GM11168 (cell line): ENCODE data around the gene CDK5RAP3.
"Not testable (repeated sequence)": the region's sequence is repeated elsewhere in the genome, so short reads cannot be mapped to it uniquely, and the experiment has no call there.

Source experiments
- in situ Hi-C: fragments of 300-500 bp; cut with MboI; formaldehyde crosslinking; loops from one replicate; pipeline ENCODE4 v1.12.0; 2022; ENCODE audit warnings: low sequenced_read_pairs; ENCODE audit not compliant: unreplicated experiment

The CDK5RAP3 gene

DNA sequence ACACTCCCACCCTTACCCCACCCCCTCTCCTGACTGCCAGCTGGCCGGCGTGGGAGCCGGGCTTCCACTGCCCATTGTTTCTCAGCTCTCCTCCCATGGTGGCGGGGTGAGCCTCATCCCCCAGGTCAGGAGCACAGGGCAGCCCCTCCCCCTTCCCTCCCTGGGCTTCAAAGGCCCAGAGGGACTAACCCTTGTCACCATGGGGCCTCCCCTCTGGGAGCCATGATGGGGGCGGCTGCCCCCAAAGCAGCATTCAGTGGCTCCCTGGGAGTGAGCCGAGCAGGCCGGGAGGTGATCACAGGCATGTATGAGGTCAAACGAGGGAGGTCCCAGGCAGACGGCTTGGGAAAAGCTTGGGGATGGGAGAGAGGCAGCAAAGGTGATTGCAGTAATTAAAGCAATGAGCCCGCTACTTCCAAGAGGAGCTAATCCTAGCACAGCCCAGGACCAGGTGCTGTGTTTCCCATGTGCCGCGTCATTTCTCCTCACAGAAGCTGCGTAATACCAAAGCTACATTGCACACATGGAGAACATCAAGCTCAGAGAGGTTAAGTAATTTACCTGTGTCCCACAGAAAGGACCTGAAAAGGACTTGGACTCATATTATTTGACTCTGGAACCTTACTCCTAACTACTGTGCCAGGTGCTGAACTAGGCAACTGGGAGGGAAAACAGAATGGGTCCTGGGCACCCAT lies 24.5 kb downstream of the CDK5RAP3 start:
- in situ Hi-C loops = no loop called here

DNA sequence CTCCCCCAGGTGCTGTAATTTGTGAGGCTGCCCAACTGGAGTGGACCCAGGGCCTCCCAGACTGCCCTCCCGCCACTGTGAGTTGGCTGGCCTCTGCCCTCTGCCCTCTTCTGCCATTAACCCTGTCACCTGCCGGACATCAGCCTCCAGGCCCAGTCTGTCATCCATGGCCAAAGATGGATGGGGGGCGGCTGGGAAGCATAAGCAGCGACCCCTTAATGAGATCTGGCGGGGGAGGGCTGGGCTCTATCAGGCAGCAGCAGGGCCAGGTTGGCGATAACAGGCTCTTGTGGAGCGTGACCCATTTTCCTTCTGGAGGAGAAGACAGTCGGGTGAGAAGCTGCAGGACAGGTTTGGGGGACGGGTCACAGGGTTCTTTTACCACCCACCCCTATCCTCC lies 25.3 kb downstream of the CDK5RAP3 start:
- in situ Hi-C loops = no loop called here

DNA sequence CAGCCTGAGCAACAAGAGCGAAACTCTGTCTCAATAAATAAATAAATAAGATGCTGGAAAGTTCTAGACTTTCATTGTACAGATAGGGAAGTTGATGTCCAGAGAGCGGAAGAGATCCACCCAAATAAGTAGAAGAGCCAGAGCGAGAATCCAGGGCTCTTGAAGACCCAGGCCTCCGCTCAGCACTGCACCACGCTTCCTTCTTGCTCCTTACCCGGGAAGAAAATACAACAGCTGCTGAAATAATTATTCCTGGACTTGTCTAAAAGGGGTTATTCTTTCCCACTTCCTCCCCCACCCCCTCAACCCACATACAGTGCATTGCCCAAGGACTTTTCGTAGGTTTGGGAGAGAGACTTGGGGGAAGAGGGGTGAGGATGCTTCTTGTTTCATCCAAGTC lies 26.7 kb downstream of the CDK5RAP3 start:
- in situ Hi-C loops = no loop called here

DNA sequence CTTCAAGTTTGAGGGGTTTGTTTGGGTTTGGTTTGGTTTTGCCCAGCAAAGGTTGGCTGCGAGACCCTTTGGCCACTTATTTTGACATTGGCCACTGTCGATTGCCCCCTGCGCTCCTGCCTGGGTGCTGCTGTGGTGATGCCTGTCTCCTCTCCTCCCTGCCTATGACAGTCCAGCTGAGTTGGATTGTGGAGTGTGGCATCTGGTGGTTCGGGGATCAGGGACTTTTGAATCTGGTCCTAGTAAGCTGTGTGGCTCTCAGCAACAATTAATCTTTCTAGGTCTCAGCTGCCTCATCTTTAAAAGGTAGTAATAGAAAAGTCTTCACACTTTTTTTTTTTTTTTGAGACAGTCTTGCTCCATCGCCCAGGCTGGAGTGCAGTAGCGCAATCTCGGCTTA lies 27.1 kb downstream of the CDK5RAP3 start:
- in situ Hi-C loops = no loop called here

DNA sequence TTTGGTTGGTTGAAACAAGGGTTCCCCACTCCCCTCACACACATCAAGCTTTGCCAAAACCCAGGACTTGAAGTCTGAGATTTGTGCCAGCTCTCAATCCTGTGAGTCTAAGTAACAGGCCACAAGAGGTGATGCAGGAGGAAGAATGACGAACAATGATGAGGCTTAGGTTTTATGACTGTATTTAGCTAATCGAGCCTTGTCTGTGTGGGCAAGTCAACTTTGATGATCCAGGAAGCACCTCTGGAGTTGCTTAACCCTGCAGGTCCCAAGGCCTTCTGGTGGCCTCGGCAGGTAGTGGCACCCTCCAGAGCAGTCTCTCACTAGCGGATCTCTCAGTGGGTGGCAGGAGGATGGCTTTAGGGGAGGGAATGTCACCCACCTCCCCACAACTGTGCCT lies 28.7 kb downstream of the CDK5RAP3 start:
- in situ Hi-C loops = no loop called here

DNA sequence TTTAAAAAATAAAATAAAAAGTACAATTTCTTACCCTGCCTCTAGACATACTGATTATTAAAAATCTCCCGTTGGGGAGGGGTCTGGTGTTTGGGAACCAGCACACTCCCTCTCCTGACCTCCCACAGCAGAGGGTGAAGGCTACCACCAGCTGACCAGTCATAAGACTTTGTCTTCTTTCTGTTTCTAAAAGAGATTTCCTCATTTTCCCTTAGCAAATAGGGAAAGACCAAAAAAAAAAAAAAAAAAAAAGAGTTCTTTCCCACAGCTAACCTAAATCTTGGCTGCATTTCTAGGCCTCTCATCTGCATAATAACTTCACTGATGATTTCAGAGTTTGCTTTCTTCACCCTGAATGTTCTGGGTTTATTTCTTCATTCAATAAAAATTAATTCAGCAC lies 30.3 kb downstream of the CDK5RAP3 start:
- in situ Hi-C loops = no loop called here

DNA sequence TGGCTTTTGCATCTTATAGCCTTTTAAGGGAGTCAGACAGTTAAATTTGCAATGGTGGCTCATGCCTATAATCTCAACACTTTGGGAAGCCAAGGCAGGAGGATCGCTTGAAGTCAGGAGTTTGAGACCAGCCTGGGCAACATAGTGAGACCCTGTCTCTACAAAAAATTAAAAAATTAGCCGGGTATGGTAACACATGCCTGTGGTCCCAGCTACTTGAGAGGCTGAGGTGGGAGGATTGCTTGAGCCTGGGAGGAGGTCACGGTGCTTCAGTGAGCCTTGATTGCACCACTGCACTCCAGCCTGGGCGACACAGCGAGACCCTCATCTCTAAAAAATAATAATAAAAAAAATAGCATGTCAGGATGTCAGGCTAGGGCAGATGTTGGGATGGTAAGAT lies 30.7 kb downstream of the CDK5RAP3 start:
- in situ Hi-C loops = not testable (repeated sequence)

DNA sequence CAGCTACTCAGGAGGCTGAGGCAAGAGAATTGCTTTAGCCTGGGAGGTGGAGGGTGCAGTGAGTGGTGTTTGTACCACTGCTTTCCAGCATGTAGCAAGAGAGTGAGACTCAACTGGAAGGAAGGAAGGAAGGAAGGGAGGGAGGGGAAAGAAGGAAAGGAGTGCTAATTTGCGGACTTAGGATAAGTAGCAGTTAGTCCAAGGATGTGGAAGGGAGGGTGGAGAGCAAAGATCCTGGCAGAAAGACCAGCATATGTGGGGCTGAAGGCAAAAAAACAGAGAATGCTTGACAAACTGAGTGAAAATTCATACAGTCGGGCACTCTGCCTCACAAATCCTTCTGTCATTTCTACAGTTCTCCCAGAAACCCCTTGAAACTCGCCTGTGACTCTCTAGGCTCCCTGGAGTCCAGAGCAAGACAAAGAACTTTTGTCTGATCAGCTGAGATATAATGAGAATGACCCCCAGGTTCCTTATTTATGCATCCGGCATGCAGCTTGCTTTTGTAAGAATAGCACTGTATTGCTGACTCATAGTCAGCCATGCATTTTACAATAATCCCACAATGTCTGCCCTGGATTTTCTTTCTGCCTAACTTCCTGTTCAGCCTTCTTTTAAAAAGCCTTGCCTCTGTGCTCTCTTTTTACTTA lies 31.5 kb downstream of the CDK5RAP3 start:
- in situ Hi-C loops = no loop called here

DNA sequence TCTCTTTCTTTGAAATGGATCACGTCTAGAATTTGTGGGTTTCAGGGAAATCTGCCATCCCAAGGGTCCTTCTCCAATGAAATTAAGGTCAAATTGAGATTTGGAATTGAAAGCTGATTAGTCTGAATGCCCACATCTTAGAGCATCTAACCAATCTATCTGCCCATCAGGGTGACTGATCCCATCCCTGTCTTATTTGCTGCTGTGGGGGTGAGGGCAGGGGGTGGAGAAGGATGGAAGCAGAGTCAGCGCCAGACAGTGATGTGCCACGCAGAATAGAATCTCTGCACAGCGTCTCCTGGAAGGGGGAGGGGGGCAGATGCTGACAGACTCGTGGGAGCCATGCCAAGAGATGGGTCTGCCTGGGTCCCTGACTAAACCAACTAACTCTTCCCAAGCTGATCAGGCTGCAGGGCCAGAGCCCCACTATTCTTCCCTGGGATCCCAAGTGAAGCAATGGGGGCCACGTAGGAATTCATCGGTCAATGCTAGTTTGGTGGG lies 32.1 kb downstream of the CDK5RAP3 start:
- in situ Hi-C loops = no loop called here

DNA sequence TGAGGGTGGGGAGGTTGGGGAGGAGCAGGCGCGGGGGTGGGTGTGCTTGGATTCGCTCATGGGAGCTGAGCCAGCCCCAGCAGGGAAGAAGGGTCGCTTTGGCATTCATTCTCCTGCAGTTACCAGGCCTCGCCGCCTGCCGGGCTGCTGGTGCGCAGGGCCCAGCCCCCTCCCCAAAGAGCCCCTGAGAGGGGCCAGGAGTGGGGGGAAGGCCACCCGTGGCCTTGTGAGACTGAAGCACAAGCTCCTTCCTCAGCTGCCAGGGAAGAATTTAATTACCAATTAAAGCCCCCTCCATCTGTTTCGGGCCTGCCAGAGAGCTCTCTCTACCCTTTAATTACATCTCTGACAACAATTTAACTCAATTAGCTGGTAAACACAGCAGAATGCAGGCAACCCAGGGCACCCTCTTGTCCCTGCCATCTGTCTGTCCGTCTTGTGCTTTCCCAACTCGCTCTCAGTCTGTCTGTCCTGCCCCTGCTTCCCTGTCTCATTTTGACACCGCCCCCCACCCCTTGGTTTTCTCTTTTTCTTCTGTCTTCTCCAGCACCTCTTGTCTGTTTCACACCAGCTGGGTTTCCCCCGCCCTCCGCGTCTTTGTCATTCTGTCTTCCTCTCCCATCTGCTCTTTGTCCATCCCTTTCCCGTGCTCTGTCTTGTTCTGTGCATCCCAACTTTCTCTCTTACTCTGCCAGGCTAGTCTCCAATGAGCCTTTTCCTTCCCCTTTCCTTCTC lies 32.7 kb downstream of the CDK5RAP3 start:
- in situ Hi-C loops = no loop called here

DNA sequence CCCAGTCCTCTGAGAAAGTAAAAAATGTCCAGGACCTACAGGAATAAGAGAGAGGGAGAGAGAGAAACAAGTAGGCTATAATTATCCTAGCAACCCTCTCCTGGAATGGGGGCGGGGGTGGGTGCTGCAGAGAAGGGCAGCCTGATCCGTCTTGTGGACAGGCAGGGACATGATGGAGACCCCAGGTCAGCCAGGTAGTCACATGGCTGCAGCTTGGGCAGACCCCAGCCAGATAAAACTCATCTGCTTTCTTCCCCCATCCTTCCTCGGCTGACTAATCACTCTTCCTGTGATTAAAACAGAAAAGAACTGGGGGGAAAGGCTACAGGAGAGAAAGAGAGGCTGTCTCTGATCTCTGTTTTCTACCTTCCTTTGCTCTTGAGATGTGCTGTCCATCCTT lies 34.1 kb downstream of the CDK5RAP3 start:
- in situ Hi-C loops = no loop called here

DNA sequence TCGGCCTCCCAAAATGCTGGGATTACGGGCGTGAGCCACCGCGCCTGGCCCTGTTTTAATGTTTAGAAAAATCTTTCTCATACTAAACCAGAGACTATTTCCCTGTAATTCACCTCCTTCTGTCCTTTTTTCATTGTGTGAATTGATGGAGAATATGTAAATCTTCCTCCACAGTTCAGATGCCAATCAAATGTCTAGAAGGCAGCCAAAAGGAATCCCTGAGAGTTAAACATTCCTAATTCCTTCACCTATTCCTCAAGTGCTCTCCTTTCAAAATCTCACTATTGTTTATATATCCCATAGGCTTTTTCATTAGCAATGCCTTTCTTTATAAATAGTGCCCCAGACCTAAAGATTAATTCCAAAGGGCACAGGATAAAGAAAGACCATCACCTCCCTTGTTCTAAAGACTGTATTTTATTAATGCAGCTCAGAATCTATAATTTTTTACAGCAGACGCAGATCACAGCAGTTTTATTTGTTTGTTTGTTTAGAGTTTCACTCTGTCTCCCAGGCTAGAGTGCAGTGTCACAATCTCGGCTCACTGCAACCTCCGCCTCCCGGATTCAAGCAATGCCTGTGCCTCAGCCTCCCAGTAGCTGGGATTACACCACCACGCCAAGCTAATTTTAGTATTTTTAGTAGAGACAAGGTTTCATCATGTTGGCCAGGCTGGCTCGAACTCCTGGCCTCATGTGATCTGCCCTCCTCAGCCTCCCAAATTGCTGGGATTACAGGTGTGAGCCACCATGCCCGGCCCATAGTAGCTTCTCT lies 36.2 kb downstream of the CDK5RAP3 start:
- in situ Hi-C loops = no loop called here

DNA sequence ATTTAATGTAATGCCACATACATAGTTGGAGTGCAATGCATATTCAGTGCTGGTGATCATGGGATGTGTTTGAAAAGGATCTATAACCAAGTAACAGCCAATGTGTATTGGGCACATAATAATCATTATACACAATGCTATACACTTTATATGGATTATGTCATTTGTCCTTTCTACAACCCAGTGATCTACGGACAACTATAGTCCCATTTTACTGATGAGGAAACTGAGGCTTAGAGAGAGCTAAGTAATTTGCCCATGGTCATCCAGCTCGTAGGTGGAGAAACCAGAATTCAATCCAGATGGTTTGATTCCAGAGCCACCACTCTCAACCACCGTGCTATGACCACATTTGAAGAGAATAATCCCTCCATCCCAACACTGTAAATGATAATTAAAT lies 39.3 kb downstream of the CDK5RAP3 start:
- in situ Hi-C loops = loop anchor here (5.0 kb wide), 1 partner anchor 33 kb away; no protein-coding TSS in a partner anchor

DNA sequence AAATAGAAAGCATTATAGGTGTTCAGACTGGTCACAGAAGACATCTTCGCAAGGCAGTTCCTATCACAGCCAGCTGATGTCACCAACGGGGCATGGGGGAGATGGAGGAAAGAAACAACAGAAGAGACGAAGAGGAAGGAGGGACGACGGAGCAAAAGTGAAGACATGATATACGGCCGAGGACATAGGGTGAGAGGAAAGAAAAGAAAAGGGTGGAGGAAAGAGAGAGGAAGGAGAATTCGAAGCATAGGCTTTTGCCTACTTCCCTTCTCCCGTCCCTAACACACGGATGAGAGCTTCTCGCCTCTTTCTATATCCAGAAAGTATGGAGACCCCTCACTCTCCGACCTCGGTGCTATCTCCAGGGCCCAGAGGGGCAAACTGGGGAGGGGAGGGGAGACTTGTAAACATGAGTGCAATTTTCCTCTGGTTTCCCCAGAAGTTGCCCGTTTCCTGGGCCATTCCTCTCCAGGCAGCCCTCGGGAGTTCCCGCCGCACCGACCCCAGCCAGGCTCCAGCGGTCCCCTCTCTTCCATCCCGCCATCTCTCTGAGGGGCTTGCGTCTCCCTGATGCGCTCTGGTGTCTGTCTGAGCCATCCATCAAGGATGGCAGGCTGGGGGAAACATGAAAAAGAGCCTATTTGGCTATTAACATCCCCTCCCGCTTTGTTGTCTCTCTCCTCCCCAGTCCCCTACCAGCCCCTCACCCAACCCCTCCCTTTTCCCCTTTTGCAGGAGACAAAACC lies 40.7 kb downstream of the CDK5RAP3 start:
- in situ Hi-C loops = loop anchor here (5.0 kb wide), 1 partner anchor 34 kb away; no protein-coding TSS in a partner anchor

DNA sequence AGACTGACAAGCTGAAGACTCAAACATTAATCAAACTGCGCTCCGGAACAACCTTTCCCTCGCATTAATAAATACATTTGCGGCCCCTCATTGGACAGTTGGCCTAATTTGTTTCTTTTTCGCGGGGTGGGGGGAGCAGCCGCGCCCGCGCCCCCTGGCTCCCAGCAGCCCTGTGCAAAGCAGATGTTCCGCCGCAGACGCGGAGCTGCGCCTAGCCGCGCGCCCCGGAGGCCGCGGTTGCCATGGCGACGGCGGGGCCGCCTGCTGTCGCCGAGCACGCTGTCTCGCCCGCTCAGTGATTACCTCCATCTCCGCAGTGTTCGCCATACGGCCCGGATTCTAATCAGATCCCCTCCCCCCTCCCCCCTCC lies 41.2 kb downstream of the CDK5RAP3 start:
- in situ Hi-C loops = loop anchor here (5.0 kb wide), 1 partner anchor 35 kb away; no protein-coding TSS in a partner anchor

DNA sequence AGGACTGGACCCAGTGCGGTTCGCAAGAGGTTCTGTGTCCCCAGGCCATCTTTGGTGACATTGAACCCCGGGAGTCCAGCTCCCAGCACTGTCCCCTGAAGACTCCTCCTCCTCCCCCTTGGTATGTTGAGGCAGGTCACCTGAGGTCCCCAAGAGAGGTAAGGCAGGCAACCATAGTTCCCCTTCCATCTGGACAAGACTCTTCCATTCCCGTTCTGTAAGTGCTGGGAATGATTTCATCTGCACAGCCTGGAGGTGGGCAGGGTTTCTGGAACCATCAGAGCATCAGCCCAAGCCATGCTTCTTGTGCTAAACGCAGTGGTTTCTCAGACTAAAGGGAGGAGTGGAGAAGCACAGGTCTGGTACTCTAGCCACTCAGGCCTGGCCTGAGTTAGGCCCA lies 41.7 kb downstream of the CDK5RAP3 start:
- in situ Hi-C loops = loop anchor here (5.0 kb wide), 1 partner anchor 35 kb away; no protein-coding TSS in a partner anchor

DNA sequence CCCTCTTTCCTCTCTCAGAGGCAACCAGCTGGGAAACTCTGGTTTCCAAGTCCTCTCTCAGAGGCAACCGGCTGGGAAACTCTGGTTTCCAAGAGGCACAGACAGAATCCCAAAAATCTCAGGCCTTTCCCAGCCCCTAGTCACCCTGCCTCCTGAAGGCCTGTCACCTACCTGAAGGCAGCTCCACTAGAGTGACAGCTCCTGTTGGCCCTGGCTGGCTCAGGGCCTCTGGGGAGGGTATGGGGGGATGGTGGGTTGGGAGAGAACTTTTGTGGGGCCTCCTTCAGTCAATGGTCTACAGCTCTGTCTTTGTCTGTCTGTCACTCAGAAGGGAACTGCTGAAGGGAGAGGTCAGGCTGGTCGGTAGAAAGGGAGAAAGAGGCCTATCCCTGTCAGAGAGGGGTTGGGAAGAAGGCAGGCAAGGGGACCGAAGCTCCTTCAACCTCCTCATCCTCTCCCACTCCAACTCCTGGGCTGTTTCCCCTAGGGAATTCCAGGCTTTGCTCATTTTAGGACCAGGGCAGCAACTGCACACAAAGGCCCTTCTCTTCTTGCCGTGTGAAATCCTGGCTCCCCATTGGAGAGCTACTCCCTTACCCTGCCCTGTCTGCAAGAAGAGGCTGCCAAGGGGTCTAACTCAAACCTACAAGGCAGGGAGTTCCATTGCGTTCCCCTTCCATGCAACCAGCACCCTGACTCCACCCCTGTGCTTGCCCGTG lies 43.1 kb downstream of the CDK5RAP3 start:
- in situ Hi-C loops = loop anchor here (5.0 kb wide), 1 partner anchor 37 kb away; no protein-coding TSS in a partner anchor

DNA sequence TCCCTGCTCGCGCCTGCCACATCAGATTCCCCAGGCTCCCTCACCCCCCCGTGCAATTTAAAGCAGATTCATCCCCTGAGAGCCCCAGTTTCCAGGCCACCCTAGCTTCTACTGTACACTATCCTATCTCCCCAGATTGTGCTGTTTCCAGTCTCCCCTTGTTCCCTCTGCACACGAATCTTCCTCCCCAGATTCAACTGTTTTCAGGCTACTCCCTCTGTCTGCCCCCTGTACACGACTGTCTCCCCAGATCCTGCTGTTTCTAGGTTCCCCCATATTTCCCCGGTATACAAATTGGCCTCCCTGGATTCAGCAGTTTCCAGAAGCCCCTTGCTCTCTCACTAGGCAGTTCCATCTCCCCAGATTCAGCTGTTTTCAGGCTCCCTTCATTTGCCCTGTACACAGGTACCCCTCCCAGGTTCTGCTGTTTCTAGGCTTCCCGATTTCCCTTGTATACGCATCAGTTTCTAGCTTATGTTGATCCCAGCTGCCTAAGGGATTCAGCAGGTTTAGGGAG lies 43.7 kb downstream of the CDK5RAP3 start:
- in situ Hi-C loops = loop anchor here (5.0 kb wide), 1 partner anchor 37 kb away; no protein-coding TSS in a partner anchor

DNA sequence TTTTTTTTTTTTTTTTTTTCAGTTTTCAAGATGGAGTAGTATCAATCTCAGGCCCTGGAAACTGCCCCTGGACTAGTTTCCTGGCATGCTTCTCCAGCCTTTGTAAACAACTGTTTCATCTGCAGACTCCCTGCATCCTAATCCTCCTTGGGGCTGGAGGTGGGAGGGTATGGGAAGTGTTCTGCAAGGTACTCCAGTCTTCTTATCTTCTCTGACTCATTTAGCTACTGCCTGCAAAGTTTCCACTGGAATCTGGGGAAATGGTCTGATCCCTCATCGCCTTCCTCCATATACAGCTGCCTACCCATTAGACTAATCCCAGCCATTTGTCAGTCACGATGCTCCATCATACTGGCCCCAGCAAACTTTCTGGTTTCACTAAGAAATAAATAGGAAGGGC lies 45.2 kb downstream of the CDK5RAP3 start:
- in situ Hi-C loops = no loop called here
